Coronary artery (tissue), 2 donors: Measurements from ENCODE around the gene DIRAS1.

Experiments
- DNase-seq: peaks from one replicate; pipeline ENCODE4 v3.0.0-alpha.2; 2017; ENCODE audit warnings: low spot score
- H3K27ac ChIP-seq, 2 donors: fragments of 200-600 bp; sonication (generic); one replicate each; pipeline ENCODE4 v1.5.1; 2016 to 2019
- H3K4me3 ChIP-seq: fragments of 200-600 bp; sonication (generic); 2 replicates; pipeline ENCODE4 v1.5.1; 2016; ENCODE audit warnings: mild to moderate bottlenecking, moderate library complexity
- CTCF ChIP-seq: fragments of 200-600 bp; sonication (generic); IDR thresholded peaks from one replicate; pipeline ENCODE4 v1.5.1; 2019; ENCODE audit warnings: antibody characterized with exemption

Gene DIRAS1

GRCh38 chr19:2732157-2732725 lies 11.1 kb upstream of the DIRAS1 start:
- no peak overlapping the region for H3K4me3 ChIP-seq
- TF ChIP-seq CTCF: no peak
- no peak for DNase-seq
- H3K27ac ChIP-seq: no peak overlapping the region

- TF ChIP-seq CTCF: no peak
- no peak for DNase-seq
- Histone ChIP-seq H3K4me3 (no peak overlapping the region), H3K27ac (no peak overlapping the region)
These were observed 10.2 kb upstream of the DIRAS1 start for GRCh38 chr19:2731181-2731995.

- Histone ChIP-seq H3K4me3 (no peak overlapping the region), H3K27ac (no peak overlapping the region)
- DNase-seq: no peak
- no peak for TF ChIP-seq CTCF
These were observed 9.0 kb upstream of the DIRAS1 start for GRCh38 chr19:2729943-2730818.

GRCh38 chr19:2728783-2729387 lies 7.7 kb upstream of the DIRAS1 start:
- no peak for DNase-seq
- TF ChIP-seq CTCF: no peak
- Histone ChIP-seq H3K4me3 (no peak overlapping the region), H3K27ac (no peak overlapping the region)

- no peak overlapping the region for H3K27ac ChIP-seq
- no peak for TF ChIP-seq CTCF
- no peak overlapping the region for H3K4me3 ChIP-seq
- no peak for DNase-seq
These were observed 6.4 kb upstream of the DIRAS1 start for GRCh38 chr19:2727640-2727944.

GRCh38 chr19:2726904-2727639 lies 5.9 kb upstream of the DIRAS1 start:
- TF ChIP-seq CTCF: no peak
- H3K27ac ChIP-seq: no peak overlapping the region
- no peak for DNase-seq

More at GRCh38 chr19:2726904-2727639, 5.9 kb upstream of the DIRAS1 start:
- H3K4me3 ChIP-seq: no peak overlapping the region
